Activated CD4-positive, alpha-beta T cell treated with anti-CD3 and anti-CD28 coated beads for 48 hours (primary cell): ENCODE results near the gene DGKD.
"Not testable (repeated sequence)": the region's sequence is repeated elsewhere in the genome, so short reads cannot be mapped to it uniquely, and the experiment has no call there.

ENCODE experiments used
- DNase-seq: peaks from one replicate; pipeline ENCODE4 v3.0.0-alpha.2; 2020

DGKD gene

GRCh38 chr2:233387225-233387624 is 32.9 kb downstream of the DGKD start:
- no peak for DNase-seq

GRCh38 chr2:233387667-233388528 is 33.6 kb downstream of the DGKD start:
- no peak for DNase-seq

DNA sequence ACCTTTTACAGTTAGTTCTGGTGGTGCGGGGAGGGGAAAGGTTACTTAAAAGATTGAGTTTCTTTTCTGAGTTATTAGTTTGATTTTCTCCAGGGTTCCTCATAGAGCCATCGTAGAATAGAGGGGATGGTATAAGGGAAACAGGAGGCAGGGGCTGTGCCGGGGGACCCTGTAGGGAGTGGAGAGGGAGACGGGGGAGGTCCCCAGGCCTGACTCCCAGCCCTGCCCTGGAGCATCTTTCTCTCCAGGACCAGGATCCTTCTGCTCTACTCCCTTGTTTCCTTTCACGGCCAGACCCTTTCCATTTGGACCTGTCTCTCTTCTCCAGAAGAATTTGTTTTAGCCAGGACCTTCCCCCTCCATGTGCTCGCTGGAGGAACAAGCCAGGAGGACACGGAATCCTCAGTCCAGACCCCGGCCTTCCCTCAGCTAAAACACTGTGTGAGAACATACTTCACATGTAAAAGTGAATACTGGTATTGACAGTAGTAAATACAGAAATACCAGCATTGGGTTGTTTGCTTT is 35.4 kb downstream of the DGKD start:
- DNase-seq = no peak

DNA sequence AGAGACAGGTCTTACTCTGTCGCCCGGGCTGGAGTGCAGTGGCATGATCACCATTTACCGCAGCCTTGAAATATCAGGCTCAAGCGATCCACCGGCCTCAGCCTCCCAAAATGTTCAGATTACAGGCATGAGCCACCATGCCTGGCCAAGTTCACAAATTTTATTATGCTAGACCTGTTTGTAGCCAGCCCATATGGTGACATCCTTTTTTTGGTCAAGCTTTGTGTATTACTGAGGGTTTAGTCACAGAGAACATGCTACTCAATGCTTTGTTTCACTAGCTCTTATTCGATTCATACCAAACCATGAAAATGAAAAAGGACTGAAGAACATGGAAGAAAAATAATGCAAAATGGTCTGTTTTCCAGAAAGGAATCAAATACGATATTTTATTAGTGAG is 41.4 kb downstream of the DGKD start:
- no peak for DNase-seq

DNA sequence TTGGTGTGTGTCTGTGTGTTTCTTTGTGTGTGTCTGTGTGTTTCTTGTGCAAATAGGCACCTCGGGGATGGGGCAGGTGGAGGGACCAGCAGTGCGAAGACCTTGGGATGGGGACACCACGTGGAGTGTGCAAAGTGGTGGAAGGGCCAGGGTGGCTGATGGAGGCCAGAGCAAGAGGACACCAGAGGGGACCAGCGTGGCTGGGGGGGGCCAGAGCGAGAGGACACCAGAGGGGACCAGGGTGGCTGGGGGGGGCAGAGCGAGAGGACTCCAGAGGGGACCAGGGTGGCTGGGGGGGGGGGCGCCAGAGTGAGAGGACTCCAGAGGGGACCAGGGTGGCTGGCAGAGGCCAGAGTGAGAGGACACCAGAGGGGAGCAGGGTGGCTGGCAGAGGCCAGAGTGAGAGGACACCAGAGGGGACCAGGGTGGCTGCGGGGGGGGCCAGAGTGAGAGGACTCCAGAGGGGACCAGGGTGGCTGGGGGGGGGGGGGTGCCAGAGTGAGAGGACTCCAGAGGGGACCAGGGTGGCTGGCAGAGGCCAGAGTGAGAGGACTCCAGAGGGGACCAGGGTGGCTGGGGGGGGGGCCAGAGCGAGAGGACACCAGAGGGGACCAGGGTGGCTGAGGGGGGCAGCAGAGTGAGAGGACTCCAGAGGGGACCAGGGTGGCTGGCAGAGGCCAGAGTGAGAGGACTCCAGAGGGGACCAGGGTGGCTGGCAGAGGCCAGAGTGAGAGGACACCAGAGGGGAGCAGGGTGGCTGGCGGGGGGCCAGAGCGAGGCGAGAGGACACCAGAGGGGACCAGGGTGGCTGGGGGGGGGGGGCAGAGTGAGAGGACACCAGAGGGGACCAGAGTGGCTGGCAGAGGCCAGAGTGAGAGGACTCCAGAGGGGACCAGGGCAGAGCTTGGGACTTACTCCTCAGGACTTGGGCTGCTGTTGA is 42.7 kb downstream of the DGKD start:
- not testable (repeated sequence) for DNase-seq

DNA sequence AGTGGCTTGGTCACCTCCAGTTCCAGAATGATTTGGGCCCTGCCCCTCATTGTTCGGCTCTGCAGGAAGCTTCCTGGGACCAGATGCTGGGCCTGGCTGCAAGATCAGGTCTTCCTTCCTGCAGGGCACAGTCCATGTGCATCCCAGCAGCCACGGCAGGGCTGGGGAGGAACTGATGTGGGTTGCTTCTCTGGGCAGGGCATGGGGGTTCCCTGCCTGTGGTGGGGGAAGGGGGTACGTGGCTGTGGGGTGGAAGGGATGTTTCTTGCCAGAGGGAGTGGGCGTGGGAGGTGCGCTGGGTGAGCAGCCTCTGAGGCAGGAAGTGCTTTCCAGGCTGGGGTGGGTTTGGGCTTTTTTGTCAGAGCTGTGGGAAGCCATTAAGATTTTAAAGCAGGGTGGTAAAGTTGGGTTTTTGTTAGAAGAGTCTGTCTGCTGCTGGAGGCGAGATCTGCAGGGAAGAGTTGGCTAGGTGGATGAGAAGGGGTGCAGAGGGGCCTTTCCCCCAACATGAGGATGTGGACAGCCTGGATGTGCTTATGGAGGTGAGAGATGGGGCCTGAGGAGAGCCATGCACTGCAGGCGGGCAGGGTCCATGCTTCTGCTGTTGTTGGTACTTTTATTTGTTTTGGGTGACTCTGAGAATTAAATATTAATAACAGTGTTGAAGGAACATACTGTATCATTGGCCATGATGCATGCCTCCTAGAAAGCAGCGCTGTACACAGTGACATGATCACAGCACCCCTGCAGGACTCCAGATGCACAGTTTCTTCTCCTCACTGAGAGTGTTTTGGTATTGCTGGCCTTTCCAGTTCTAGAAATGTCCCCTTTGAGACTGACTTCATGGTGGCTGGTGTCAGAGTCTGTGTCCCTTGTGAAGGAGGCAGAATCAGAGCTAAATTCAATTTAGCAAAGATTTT is 45.3 kb downstream of the DGKD start:
- peak; percentile 61 for DNase-seq

DNA sequence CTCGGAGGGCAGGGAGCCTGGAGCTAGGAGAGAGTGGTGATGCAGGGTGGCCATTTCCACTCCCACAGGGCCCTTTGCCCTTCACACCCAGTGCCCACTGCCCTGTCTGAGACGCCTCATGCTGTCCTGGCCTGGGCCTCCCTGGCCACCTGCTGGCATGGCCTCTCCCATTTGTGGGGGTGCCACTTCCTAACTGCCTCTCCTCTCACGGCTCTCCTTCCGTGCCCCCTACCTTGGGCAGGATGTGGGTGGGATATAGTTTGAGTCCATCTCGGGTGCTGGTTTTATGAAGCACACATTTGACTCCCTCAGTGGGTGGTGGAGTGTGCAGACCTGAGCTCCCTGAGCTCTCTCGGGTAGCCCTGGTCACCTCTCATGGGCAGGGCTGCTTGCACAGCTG is 46.0 kb downstream of the DGKD start:
- DNase-seq = no peak

- no peak for DNase-seq
Measured at GRCh38 chr2:233400961-233401360, 46.7 kb downstream of the DGKD start.

DNA sequence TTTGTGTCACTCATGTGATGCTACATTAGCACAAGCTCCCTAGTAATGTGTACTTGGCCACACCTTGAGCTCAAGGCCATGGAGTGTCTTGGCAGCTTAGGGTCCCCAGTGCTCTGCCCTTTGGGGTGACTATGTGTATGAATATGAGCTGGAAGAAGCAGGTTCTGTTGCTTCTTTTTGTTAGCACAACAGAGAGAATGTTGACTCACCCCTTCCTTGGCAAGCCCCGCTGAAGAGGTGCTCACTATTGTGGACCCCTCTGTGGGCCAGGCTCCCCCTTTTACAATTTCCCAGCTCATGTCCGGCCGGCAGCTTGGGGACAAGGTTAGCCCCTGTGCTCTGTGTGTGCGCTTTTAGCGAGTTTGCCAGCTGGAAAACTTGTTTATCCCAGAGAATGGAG is 48.1 kb downstream of the DGKD start:
- DNase-seq = no peak

DNA sequence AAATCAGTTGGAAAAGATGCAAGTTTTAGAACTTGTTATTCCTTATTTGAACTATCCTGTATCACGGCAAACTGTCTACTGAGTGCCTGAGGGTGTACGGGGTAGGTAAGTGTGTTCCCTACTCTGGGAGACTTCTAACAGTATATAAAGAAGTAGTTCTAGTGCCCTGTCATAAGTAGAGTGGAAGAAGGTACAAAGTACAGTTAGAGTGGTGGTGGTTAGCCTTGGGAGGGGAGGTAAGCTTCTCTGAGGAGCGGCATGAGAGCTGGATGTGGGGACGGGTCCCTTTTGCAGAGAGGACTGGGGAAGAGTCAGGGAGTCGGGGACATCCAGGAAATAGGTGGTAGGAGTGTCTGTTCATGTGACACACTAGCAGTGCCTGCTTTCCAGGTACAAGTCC is 48.5 kb downstream of the DGKD start:
- DNase-seq = no peak

GRCh38 chr2:233404222-233404621 is 49.9 kb downstream of the DGKD start:
- DNase-seq = peak; percentile 73

GRCh38 chr2:233406865-233407264 is 52.6 kb downstream of the DGKD start:
- no peak for DNase-seq

GRCh38 chr2:233407771-233408181 is 53.5 kb downstream of the DGKD start:
- no peak for DNase-seq

DNA sequence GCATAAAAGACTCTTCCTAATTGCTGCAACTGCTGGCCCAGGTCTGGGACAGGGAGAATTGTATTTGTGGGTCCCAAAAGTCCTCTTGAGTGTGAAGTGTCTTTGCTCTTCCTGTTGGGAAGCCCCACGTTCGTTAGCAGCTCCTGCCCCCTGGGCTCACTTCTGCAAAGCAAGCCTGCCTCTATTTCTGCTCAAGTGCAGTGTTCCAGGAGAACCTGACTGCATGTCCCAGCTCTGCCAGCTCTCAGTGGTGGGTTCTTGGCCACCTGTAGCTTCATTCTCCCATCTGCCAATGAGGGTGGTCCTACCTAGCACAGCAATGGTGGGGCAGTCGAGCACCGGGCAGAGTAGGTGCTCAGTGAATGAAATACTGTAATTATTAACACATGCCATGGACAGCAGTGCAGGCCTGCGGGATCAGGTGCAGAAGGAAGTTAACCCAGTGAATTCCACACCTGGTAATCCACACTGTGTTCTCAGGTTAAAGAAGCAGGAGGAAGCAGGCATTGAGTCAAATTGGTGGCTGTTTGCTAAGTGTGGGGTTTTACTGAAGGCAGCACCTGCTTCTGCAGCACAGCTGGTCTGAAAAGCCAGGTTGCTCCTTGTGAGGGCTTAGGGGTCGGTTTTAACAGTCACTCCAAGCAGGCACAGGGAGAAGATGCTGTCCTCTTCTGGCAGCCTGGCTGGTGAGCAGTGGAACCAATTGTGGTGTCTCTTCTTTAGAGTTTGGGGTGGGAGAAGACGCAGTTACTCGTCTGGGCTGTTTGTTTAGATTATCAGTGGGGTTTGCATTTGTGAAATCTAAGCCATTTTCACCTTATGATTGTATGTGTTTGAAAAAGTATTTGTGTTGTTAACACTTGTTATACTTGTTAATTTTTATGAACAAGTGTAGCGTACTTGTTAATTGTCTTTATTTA is 54.3 kb downstream of the DGKD start:
- no peak for DNase-seq

- DNase-seq = no peak
Measured at GRCh38 chr2:233409286-233409991, 55.1 kb downstream of the DGKD start.

DNA sequence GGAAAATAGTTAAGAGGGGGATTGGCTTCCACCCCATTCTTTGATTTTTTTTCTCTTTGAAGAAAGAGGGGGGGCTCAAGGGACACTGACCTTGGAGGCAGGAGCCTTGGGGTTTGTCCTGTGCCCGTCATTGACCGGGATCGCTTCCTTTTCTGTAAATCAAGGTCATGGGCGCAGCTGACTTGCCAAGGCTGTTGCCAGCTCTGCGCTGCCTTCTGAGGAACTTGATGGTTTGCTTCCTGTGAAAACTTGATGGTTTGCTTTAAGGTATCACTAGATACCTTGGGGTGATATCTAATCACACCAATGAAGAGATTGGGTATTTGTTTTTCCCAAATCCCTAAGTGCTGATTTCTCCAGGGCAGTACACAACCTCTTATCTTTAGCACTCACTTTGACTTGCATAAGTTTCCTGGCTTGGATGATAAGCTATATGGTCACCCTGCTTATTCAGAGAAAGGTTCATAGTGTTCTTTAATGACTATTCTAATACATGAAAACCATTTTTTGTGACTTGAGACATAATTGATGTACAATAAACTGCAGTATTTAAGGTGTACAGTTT is 56.0 kb downstream of the DGKD start:
- DNase-seq = no peak

- no peak for DNase-seq
Measured at GRCh38 chr2:233411162-233411561, 56.9 kb downstream of the DGKD start.

DNA sequence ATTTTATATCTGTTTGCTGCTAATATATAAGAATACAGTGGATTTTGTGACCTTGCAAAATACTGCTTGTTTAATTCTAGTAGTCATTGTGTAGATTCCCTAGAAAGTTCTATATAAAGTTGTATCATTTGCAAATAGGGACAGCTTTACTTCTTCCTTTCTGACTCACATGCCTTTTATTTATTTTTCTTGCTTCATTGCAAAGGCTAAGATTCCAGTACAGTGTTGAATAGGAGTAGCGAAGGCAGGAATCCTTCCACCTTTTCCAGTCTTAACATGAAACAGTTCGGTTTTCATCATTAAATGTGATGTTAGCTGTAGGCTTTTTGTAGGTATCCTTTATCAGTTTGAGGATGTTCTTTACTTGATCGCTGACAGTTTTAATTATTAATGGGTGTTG is 58.1 kb downstream of the DGKD start:
- no peak for DNase-seq

GRCh38 chr2:233413046-233413445 is 58.8 kb downstream of the DGKD start:
- no peak for DNase-seq

DNA sequence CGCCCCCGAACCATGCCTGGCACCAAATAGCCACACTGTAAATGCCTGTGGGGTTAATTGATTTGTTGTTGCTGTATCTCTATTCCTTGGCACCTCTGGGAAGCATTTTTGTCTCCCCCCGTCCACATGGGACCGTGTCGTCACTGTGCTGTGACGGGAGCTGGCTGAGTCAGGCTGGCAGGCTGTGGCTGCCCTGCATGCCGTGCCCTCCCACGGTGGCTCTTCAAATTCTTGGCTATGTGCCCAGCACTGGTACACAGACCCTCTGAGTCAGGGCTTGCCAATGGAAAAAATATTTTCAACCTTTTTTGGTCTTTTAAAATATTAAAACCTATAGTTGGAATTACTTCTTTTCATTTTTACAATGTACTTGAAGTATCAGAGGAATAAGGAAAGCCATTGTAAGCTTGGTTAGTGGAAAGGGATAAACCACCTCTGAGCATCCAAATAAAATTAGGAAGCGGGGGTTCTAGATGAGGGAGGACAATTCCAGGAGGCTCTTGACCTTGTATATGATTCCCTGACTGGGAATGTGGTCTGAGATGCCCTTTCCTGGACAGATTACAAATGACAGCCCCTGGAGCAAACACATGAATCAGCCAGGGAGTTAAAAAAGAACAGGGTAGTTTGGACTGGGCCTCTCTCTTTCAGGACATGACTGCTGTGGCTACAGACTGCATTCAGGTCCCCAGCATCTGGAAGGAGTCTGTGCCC is 59.4 kb downstream of the DGKD start:
- DNase-seq = peak; percentile 75
